HepG2 (cell line): Measurements from ENCODE around the gene GABRR3. TPM values are rescaled to one million over a fixed set of nuclear protein-coding genes. Genes with fewer than 3 reads are reported as not detected.
A peak's percentile ranks its signal among the peaks of the same experiment; 100 is the strongest.

ENCODE experiments used
- CHD2 ChIP-seq: IDR thresholded peaks from 2 replicates; pipeline ENCODE4 v1.6.1; 2011; ENCODE audit warnings: low read depth, low read length, improper control_type of control experiment
- HNF4G ChIP-seq, 2 experiments: sonication (generic) in 1 of 2; formaldehyde crosslinking in 1 of 2; IDR thresholded peaks; 2 replicates each; pipeline versions ENCODE4 v1.4.0 to v1.6.1; 2011 to 2020; ENCODE audit warnings: borderline replicate concordance in 2 of 2, low read depth in 2 of 2, mild to moderate bottlenecking in 2 of 2, low read length in 1 of 2, missing genetic modification reagents in 1 of 2, moderate library complexity in 1 of 2
- JDP2 ChIP-seq: sonication (generic); formaldehyde crosslinking; IDR thresholded peaks from 2 replicates; pipeline ENCODE4 v1.8.1; 2022; ENCODE audit warnings: missing genetic modification reagents, borderline replicate concordance
- KAT2B ChIP-seq: fragments of 150-350 bp; IDR thresholded peaks from 2 replicates; pipeline ENCODE4 v1.6.1; 2014; ENCODE audit warnings: low read depth, low read length, borderline replicate concordance
- MED13 ChIP-seq: sonication (generic); formaldehyde crosslinking; IDR thresholded peaks from 2 replicates; pipeline ENCODE4 v1.5.0; 2020; ENCODE audit warnings: missing genetic modification reagents
- NCOR1 ChIP-seq: fragments of 200-600 bp; sonication (generic); IDR thresholded peaks from 2 replicates; pipeline ENCODE4 v1.7.0; 2017; ENCODE audit warnings: antibody characterized with exemption, low read length, borderline replicate concordance
- SALL1 ChIP-seq: sonication (generic); formaldehyde crosslinking; IDR thresholded peaks from 2 replicates; pipeline ENCODE4 v1.8.0; 2022; ENCODE audit warnings: mild to moderate bottlenecking, missing genetic modification reagents
- SATB2 ChIP-seq: sonication (generic); formaldehyde crosslinking; IDR thresholded peaks from 2 replicates; pipeline ENCODE4 v1.5.0; 2020; ENCODE audit warnings: missing genetic modification reagents
- TBL1XR1 ChIP-seq: fragments of 150-350 bp; IDR thresholded peaks from 2 replicates; pipeline ENCODE4 v1.6.1; 2014; ENCODE audit warnings: borderline replicate concordance, low read length; ENCODE audit not compliant: partially characterized antibody
- ZBTB21 ChIP-seq: sonication (generic); formaldehyde crosslinking; IDR thresholded peaks from 2 replicates; pipeline ENCODE4 v1.4.0; 2020; ENCODE audit warnings: missing genetic modification reagents
- ZFP41 ChIP-seq: sonication (generic); formaldehyde crosslinking; IDR thresholded peaks from 2 replicates; pipeline ENCODE4 v1.4.0; 2020; ENCODE audit warnings: mild to moderate bottlenecking, missing genetic modification reagents, borderline replicate concordance
- ZFP82 ChIP-seq: sonication (generic); formaldehyde crosslinking; IDR thresholded peaks from 2 replicates; pipeline ENCODE4 v1.5.1; 2020; ENCODE audit warnings: mild to moderate bottlenecking, missing genetic modification reagents, borderline replicate concordance
- ZNF10 ChIP-seq: sonication (generic); formaldehyde crosslinking; IDR thresholded peaks from 2 replicates; pipeline ENCODE4 v1.4.0; 2020; ENCODE audit warnings: mild to moderate bottlenecking, low read depth, missing genetic modification reagents, borderline replicate concordance
- ZNF180 ChIP-seq: sonication (generic); formaldehyde crosslinking; IDR thresholded peaks from 2 replicates; pipeline ENCODE4 v1.4.0; 2020; ENCODE audit warnings: low read depth, missing genetic modification reagents, borderline replicate concordance
- ZNF558 ChIP-seq: sonication (generic); formaldehyde crosslinking; IDR thresholded peaks from 2 replicates; pipeline ENCODE4 v1.9.0; 2022; ENCODE audit warnings: mild to moderate bottlenecking, missing genetic modification reagents, borderline replicate concordance
- ZNF713 ChIP-seq: sonication (generic); formaldehyde crosslinking; IDR thresholded peaks from 2 replicates; pipeline ENCODE4 v1.4.0; 2020; ENCODE audit warnings: mild to moderate bottlenecking, missing genetic modification reagents
- ZNF839 ChIP-seq: sonication (generic); formaldehyde crosslinking; IDR thresholded peaks from 2 replicates; pipeline ENCODE4 v1.4.0; 2020; ENCODE audit warnings: missing genetic modification reagents, mild to moderate bottlenecking, borderline replicate concordance
- polyA plus RNA-seq, 8 experiments: library from polyadenylated mRNA; depleted of rRNA in 3 of 8; stranded (reverse) in 7 of 8; unstranded in 1 of 8; fragments of >200 nt; fragmentation: Illumina TruSeq in 4 of 8; extraction: Trizol in 4 of 8; gene quantifications; 2 replicates each; pipeline versions ENCODE4 v1.2.1 to v1.2.3, GENCODE V29; 2011 to 2016; ENCODE audit warnings: low read depth in 4 of 8, missing spikeins in 1 of 8, mixed read lengths in 1 of 8; ENCODE audit not compliant: insufficient read depth in 1 of 8
- total RNA-seq, 5 experiments: library from RNA; depleted of rRNA; stranded (reverse); fragments of >200 nt; fragmentation: Illumina TruSeq; extraction: Trizol; gene quantifications; 2 replicates each; pipeline ENCODE4 v1.2.3, GENCODE V29; 2016; ENCODE audit warnings: low read depth in 1 of 5
- TF ChIP-seq, protein P1 (sequence below): sonication (generic); formaldehyde crosslinking; IDR thresholded peaks from 2 replicates; pipeline ENCODE4 v1.4.0; 2020; ENCODE audit warnings: missing genetic modification reagents, mild to moderate bottlenecking, borderline replicate concordance
- TF ChIP-seq, protein P2 (sequence below): sonication (generic); formaldehyde crosslinking; IDR thresholded peaks from 2 replicates; pipeline ENCODE4 v1.5.0; 2020; ENCODE audit warnings: missing genetic modification reagents
- TF ChIP-seq, protein P3 (sequence below), 2 experiments: IDR thresholded peaks; 2 replicates each; pipeline ENCODE4 v1.6.1; 2011 to 2012; ENCODE audit warnings: low read length in 2 of 2, borderline replicate concordance in 1 of 2, low read depth in 1 of 2, mild to moderate bottlenecking in 1 of 2, moderate library complexity in 1 of 2
- TF ChIP-seq, protein P4 (sequence below): IDR thresholded peaks from 2 replicates; pipeline ENCODE4 v1.6.1; 2016; ENCODE audit warnings: missing compliant biosample characterization, missing genetic modification reagents, borderline replicate concordance

The GABRR3 gene
- total and polyA plus RNA-seq, 2 of the 13 experiments (the other 11 are each of a cell fraction or from before 2014, with no cell fraction given), result 0.42 to 0.83 TPM

DNA sequence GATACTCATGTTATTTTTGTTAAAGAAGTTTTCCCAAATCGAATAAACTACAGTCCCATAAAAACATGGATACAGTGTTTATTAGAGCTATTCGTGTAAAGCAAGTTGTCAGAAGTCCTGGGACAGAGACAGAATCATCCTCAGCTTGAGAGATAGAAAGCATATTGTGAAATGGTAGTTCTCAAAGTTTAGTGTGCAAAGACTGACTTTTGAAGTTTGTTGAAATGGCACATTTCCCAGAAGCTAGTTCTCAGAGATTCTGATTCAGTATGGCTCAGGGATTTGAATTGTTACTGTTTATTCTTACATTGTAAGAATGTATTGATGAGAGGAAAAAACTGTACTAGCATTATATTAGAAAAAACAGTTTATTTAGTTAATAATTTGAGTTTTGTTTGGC, 22.1 kb downstream of the GABRR3 start (continued):
- TF ChIP-seq, protein P1, sequence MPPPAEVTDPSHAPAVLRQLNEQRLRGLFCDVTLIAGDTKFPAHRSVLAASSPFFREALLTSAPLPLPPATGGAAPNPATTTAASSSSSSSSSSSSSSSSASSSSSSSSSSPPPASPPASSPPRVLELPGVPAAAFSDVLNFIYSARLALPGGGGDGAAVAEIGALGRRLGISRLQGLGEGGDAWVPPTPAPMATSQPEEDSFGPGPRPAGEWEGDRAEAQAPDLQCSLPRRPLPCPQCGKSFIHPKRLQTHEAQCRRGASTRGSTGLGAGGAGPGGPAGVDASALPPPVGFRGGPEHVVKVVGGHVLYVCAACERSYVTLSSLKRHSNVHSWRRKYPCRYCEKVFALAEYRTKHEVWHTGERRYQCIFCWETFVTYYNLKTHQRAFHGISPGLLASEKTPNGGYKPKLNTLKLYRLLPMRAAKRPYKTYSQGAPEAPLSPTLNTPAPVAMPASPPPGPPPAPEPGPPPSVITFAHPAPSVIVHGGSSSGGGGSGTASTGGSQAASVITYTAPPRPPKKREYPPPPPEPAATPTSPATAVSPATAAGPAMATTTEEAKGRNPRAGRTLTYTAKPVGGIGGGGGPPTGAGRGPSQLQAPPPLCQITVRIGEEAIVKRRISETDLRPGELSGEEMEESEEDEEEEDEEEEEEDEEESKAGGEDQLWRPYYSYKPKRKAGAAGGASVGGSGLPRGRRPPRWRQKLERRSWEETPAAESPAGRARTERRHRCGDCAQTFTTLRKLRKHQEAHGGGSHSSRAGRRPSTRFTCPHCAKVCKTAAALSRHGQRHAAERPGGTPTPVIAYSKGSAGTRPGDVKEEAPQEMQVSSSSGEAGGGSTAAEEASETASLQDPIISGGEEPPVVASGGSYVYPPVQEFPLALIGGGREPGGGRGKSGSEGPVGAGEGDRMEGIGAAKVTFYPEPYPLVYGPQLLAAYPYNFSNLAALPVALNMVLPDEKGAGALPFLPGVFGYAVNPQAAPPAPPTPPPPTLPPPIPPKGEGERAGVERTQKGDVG (CRISPR knock-in tag), result no peak
- TF ChIP-seq NCOR1, result no peak
- TF ChIP-seq ZNF558, result no peak
- no peak for TF ChIP-seq ZNF713 (CRISPR knock-in tag)
- TF ChIP-seq ZBTB21 (CRISPR knock-in tag), result no peak
- no peak for TF ChIP-seq ZNF10
- TF ChIP-seq MED13 (CRISPR knock-in tag), result no peak
- no peak for TF ChIP-seq ZNF180 (CRISPR knock-in tag)
- TF ChIP-seq HNF4G (IDR thresholded peaks at IDR 0.05; ENCODE audit: borderline replicate concordance, low read depth, low read length), result peak; percentile 25; the same call in 1 of the 2 replicates
- no peak for TF ChIP-seq HNF4G (CRISPR knock-in tag; IDR thresholded peaks at IDR 0.05; ENCODE audit: borderline replicate concordance, low read depth)
- no peak for TF ChIP-seq SATB2 (CRISPR knock-in tag)
- TF ChIP-seq, protein P2, sequence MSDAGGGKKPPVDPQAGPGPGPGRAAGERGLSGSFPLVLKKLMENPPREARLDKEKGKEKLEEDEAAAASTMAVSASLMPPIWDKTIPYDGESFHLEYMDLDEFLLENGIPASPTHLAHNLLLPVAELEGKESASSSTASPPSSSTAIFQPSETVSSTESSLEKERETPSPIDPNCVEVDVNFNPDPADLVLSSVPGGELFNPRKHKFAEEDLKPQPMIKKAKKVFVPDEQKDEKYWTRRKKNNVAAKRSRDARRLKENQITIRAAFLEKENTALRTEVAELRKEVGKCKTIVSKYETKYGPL (CRISPR knock-in tag), result no peak
- TF ChIP-seq ZNF839 (CRISPR knock-in tag), result no peak
- TF ChIP-seq CHD2, result no peak
- TF ChIP-seq, protein P3, sequence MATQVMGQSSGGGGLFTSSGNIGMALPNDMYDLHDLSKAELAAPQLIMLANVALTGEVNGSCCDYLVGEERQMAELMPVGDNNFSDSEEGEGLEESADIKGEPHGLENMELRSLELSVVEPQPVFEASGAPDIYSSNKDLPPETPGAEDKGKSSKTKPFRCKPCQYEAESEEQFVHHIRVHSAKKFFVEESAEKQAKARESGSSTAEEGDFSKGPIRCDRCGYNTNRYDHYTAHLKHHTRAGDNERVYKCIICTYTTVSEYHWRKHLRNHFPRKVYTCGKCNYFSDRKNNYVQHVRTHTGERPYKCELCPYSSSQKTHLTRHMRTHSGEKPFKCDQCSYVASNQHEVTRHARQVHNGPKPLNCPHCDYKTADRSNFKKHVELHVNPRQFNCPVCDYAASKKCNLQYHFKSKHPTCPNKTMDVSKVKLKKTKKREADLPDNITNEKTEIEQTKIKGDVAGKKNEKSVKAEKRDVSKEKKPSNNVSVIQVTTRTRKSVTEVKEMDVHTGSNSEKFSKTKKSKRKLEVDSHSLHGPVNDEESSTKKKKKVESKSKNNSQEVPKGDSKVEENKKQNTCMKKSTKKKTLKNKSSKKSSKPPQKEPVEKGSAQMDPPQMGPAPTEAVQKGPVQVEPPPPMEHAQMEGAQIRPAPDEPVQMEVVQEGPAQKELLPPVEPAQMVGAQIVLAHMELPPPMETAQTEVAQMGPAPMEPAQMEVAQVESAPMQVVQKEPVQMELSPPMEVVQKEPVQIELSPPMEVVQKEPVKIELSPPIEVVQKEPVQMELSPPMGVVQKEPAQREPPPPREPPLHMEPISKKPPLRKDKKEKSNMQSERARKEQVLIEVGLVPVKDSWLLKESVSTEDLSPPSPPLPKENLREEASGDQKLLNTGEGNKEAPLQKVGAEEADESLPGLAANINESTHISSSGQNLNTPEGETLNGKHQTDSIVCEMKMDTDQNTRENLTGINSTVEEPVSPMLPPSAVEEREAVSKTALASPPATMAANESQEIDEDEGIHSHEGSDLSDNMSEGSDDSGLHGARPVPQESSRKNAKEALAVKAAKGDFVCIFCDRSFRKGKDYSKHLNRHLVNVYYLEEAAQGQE (IDR thresholded peaks at IDR 0.05; ENCODE audit: borderline replicate concordance in 1 of 2, low read depth in 1 of 2, low read length in 2 of 2), result no peak
- TF ChIP-seq, protein P4, sequence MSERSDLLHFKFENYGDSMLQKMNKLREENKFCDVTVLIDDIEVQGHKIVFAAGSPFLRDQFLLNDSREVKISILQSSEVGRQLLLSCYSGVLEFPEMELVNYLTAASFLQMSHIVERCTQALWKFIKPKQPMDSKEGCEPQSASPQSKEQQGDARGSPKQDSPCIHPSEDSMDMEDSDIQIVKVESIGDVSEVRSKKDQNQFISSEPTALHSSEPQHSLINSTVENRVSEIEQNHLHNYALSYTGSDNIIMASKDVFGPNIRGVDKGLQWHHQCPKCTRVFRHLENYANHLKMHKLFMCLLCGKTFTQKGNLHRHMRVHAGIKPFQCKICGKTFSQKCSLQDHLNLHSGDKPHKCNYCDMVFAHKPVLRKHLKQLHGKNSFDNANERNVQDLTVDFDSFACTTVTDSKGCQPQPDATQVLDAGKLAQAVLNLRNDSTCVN (CRISPR knock-in tag), result no peak
- no peak for TF ChIP-seq TBL1XR1
- no peak for TF ChIP-seq JDP2
- TF ChIP-seq SALL1 (CRISPR knock-in tag), result no peak
- TF ChIP-seq ZFP41 (CRISPR knock-in tag), result no peak
- TF ChIP-seq KAT2B, result no peak
- no peak for TF ChIP-seq ZFP82 (CRISPR knock-in tag)
